HG02623 (cell line): ENCODE results near the gene FBXO45.
"Not testable (repeated sequence)": the region's sequence is repeated elsewhere in the genome, so short reads cannot be mapped to it uniquely, and the experiment has no call there.

Experiments
- ATAC-seq: cut with Tn5 transposase; IDR thresholded peaks from one replicate; pipeline ENCODE4 v1.9.1; 2021; ENCODE audit warnings: moderate library complexity; ENCODE audit not compliant: unreplicated experiment

FBXO45 gene

GRCh38 chr3:196611761-196612483 is 43.5 kb downstream of the FBXO45 start:
- no peak for ATAC-seq

GRCh38 chr3:196615234-196615633 is 46.8 kb downstream of the FBXO45 start:
- ATAC-seq, result not testable (repeated sequence)

- ATAC-seq, result no peak
Measured at GRCh38 chr3:196617256-196617655, 48.8 kb downstream of the FBXO45 start.

- no peak for ATAC-seq
Measured at GRCh38 chr3:196619223-196619622, 50.8 kb downstream of the FBXO45 start.

GRCh38 chr3:196619627-196620026 is 51.2 kb downstream of the FBXO45 start:
- not testable (repeated sequence) for ATAC-seq

GRCh38 chr3:196620161-196620604 is 51.7 kb downstream of the FBXO45 start:
- ATAC-seq, result no peak

- ATAC-seq, result no peak
Measured at GRCh38 chr3:196620684-196621083, 52.2 kb downstream of the FBXO45 start.

- ATAC-seq, result no peak
Measured at GRCh38 chr3:196621611-196622010, 53.2 kb downstream of the FBXO45 start.

GRCh38 chr3:196624067-196624790 is 55.8 kb downstream of the FBXO45 start:
- no peak for ATAC-seq

- no peak for ATAC-seq
Measured at GRCh38 chr3:196624907-196625306, 56.4 kb downstream of the FBXO45 start.

GRCh38 chr3:196625331-196625730 is 56.9 kb downstream of the FBXO45 start:
- no peak for ATAC-seq

GRCh38 chr3:196627918-196628231 is 59.4 kb downstream of the FBXO45 start:
- no peak for ATAC-seq

- ATAC-seq, result no peak
Measured at GRCh38 chr3:196629228-196629627, 60.8 kb downstream of the FBXO45 start.

- ATAC-seq, result no peak
Measured at GRCh38 chr3:196631682-196632045, 63.2 kb downstream of the FBXO45 start.

GRCh38 chr3:196632046-196632751 is 63.7 kb downstream of the FBXO45 start:
- peak; percentile 64 for ATAC-seq

- no peak for ATAC-seq
Measured at GRCh38 chr3:196633555-196634151, 65.2 kb downstream of the FBXO45 start.

GRCh38 chr3:196634224-196634623 is 65.8 kb downstream of the FBXO45 start:
- no peak for ATAC-seq

- no peak for ATAC-seq
Measured at GRCh38 chr3:196634829-196635228, 66.4 kb downstream of the FBXO45 start.

- no peak for ATAC-seq
Measured at GRCh38 chr3:196636369-196637349, 68.2 kb downstream of the FBXO45 start.

GRCh38 chr3:196637941-196638340 is 69.5 kb downstream of the FBXO45 start:
- ATAC-seq, result not testable (repeated sequence)
